Duodenal mucosa (tissue), 2 donors: Measurements from ENCODE around the gene NAV2.

Experiments
- H3K27ac ChIP-seq: one replicate; pipeline ENCODE4 v1.7.0; 2013; ENCODE audit warnings: low read depth, low read length
- H3K27me3 ChIP-seq, 2 donors: one replicate each; pipeline ENCODE4 v1.7.0; 2013; ENCODE audit warnings: low read length in 2 of 2, control low read depth in 1 of 2; ENCODE audit not compliant: insufficient read depth in 2 of 2, control insufficient read depth in 1 of 2
- H3K36me3 ChIP-seq, 2 donors: one replicate each; pipeline ENCODE4 v1.7.0; 2013; ENCODE audit warnings: low read length in 2 of 2, control low read depth in 1 of 2; ENCODE audit not compliant: insufficient read depth in 2 of 2, control insufficient read depth in 1 of 2
- H3K4me1 ChIP-seq, 2 donors: one replicate each; pipeline ENCODE4 v1.7.0; 2013; ENCODE audit warnings: low read length in 2 of 2, control low read depth in 1 of 2; ENCODE audit not compliant: insufficient read depth in 2 of 2, control insufficient read depth in 1 of 2
- H3K4me3 ChIP-seq, 2 donors: one replicate each; pipeline ENCODE4 v1.7.0; 2013; ENCODE audit warnings: low read length in 2 of 2, low read depth in 1 of 2
- H3K9ac ChIP-seq, 2 donors: one replicate each; pipeline ENCODE4 v1.7.0; 2013; ENCODE audit warnings: low read length in 2 of 2, low read depth in 1 of 2
- H3K9me3 ChIP-seq, 2 donors: one replicate each; pipeline ENCODE4 v1.7.0; 2013; ENCODE audit warnings: low read length in 2 of 2, control low read depth in 1 of 2; ENCODE audit not compliant: control insufficient read depth in 1 of 2

NAV2 gene

GRCh38 chr11:19730373-19730772, 17.7 kb downstream of the NAV2 start:
- Histone ChIP-seq H3K9me3 (no peaks in the 10 kb centered on the region), H3K27ac (no peak overlapping the region), H3K27me3 (no peaks in the 10 kb centered on the region), H3K9ac (no peak overlapping the region), H3K36me3 (no peaks in the 10 kb centered on the region), H3K4me3 (no peak overlapping the region), H3K4me1 (no peaks in the 10 kb centered on the region)

- Histone ChIP-seq H3K27me3 (no peaks in the 10 kb centered on the region), H3K36me3 (no peaks in the 10 kb centered on the region), H3K27ac (no peak overlapping the region), H3K9ac (no peak overlapping the region), H3K4me3 (no peak overlapping the region), H3K9me3 (no peaks in the 10 kb centered on the region), H3K4me1 (no peaks in the 10 kb centered on the region)
These were observed 21.5 kb downstream of the NAV2 start for GRCh38 chr11:19734171-19734570.

GRCh38 chr11:19735157-19735908, 22.7 kb downstream of the NAV2 start:
- no peak overlapping the region for H3K4me3 ChIP-seq
- H3K27ac ChIP-seq, result no peak overlapping the region
- H3K9ac ChIP-seq, result no peak overlapping the region
- H3K36me3 ChIP-seq, result no peaks in the 10 kb centered on the region
- no peaks in the 10 kb centered on the region for H3K4me1 ChIP-seq
- H3K9me3 ChIP-seq, result no peaks in the 10 kb centered on the region
- H3K27me3 ChIP-seq, result no peaks in the 10 kb centered on the region

DNA sequence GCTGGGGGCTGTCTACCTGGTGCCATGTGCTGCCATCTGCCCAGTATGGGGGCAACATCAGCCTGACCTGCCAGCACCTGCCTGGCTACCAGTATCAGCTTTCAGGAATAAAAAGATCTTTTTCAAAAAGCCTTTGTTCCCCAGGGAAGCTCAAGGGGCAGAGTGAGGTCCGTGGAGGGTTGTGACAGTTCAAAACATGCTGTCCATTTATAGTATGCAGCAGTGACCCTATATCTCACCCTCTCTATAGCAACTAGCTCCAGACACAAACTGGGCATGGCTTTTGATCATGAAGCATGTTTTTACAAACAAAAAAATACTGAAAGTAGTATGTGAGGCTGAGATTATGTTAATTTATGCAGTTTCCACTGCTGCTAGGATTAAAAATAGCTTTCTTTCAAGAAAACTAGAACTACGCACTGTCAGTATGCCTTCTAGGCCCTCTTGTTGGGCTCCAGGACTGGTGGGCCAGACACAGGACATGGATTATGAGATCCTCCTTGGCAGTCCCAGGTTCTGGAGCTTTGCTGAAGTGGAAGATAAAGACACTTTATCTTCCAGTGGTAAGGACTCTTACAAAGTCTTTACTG, 23.4 kb downstream of the NAV2 start:
- no peaks in the 10 kb centered on the region for H3K4me1 ChIP-seq
- no peak overlapping the region for H3K27ac ChIP-seq
- H3K9ac ChIP-seq, result no peak overlapping the region
- no peak overlapping the region for H3K4me3 ChIP-seq
- no peaks in the 10 kb centered on the region for H3K9me3 ChIP-seq
- H3K36me3 ChIP-seq, result no peaks in the 10 kb centered on the region
- no peaks in the 10 kb centered on the region for H3K27me3 ChIP-seq

DNA sequence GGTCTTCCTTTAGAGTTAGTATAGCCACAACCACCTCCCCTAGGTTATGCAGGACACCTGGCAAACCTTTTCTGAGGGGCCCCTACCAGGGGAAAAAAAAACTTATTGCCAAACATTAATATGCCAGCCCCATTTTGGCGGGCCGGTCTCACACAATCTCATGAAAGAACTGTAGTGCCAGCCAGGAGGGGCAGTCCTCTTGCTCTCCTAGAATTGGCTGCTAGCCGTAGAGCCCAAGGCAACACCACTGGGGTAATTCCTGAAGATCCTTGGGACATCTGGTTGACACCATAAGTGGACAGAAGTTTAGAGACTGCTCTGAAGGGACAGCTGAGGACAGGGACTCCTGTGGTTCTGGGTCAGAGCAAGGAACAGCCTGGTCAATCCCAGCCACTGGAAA, 24.2 kb downstream of the NAV2 start:
- Histone ChIP-seq H3K4me1 (no peaks in the 10 kb centered on the region), H3K36me3 (no peaks in the 10 kb centered on the region), H3K27ac (no peak overlapping the region), H3K9ac (no peak overlapping the region), H3K4me3 (no peak overlapping the region), H3K27me3 (no peaks in the 10 kb centered on the region), H3K9me3 (no peaks in the 10 kb centered on the region)

DNA sequence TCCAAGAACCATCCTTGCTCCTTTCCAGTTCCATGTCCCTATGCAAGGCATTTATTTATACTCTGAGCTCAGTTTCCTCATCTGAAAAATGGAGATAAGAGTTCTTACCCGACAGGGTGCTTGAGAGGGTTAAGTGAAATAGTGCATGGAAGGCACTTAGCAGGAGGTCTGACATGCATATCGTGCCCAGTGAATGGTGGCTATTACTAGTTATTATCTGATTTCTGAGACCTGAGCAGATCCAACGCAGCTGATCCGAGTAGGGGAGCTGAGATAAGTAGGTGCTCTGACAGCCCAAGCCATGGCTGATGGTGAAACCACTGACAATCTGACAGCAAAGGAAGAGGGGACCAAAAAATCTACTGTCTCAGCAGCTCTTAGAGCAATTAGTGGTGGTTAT, 24.9 kb downstream of the NAV2 start:
- H3K9me3 ChIP-seq, result no peaks in the 10 kb centered on the region
- H3K27ac ChIP-seq, result no peak overlapping the region
- no peak overlapping the region for H3K4me3 ChIP-seq
- H3K4me1 ChIP-seq, result no peaks in the 10 kb centered on the region
- no peak overlapping the region for H3K9ac ChIP-seq
- H3K36me3 ChIP-seq, result no peaks in the 10 kb centered on the region
- no peaks in the 10 kb centered on the region for H3K27me3 ChIP-seq

- Histone ChIP-seq H3K4me3 (no peak overlapping the region), H3K9ac (no peak overlapping the region), H3K4me1 (no peaks in the 10 kb centered on the region), H3K27me3 (no peaks in the 10 kb centered on the region), H3K9me3 (no peaks in the 10 kb centered on the region), H3K27ac (no peak overlapping the region), H3K36me3 (no peaks in the 10 kb centered on the region)
These were observed 25.5 kb downstream of the NAV2 start for GRCh38 chr11:19738124-19738523.

- H3K4me3 ChIP-seq, result no peak overlapping the region
- no peaks in the 10 kb centered on the region for H3K4me1 ChIP-seq
- H3K27me3 ChIP-seq, result no peaks in the 10 kb centered on the region
- no peak overlapping the region for H3K9ac ChIP-seq
- no peak overlapping the region for H3K27ac ChIP-seq
- H3K36me3 ChIP-seq, result no peaks in the 10 kb centered on the region
- H3K9me3 ChIP-seq, result no peaks in the 10 kb centered on the region
These were observed 27.2 kb downstream of the NAV2 start for GRCh38 chr11:19739872-19740271.

- Histone ChIP-seq H3K27me3 (no peaks in the 10 kb centered on the region), H3K9ac (no peak overlapping the region), H3K27ac (no peak overlapping the region), H3K4me3 (no peak overlapping the region), H3K9me3 (no peaks in the 10 kb centered on the region), H3K36me3 (no peaks in the 10 kb centered on the region), H3K4me1 (no peaks in the 10 kb centered on the region)
These were observed 27.9 kb downstream of the NAV2 start for GRCh38 chr11:19740586-19740985.

DNA sequence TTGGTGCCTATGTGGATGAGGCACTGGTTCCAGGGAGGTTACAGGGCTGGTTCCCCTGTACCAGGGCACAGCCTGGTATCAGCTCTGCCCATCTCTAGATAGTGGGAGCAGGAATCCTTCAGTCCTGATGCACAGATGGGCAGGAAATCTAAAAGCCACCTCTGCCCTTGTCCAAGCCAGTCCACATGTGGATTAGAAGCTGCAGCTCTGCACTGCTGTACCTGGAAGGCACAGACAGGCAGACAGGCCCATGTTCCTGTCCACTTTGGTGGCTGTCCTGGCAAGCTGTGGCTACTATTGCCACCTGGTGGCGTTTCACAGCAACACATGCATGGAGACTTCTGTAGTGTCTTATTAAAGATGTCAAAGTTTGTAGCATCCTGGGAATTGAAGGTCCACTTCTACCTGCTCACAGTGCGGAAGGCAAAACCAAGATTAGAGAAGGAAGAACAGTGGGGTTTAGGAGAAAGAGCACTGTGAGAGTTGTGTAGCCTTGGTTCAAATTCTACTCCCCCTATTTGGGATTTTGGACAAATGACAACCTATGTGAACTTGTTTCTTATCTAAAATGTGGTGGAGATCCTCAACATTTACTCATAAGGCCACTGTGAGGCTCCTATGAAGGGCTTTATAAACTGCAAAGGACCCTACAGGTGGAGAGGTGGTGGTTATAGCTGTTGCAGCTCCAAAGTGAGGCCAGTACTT, 30.1 kb downstream of the NAV2 start:
- Histone ChIP-seq H3K36me3 (no peaks in the 10 kb centered on the region), H3K4me3 (no peak overlapping the region), H3K9me3 (no peaks in the 10 kb centered on the region), H3K27ac (no peak overlapping the region), H3K4me1 (no peaks in the 10 kb centered on the region), H3K9ac (no peak overlapping the region), H3K27me3 (no peaks in the 10 kb centered on the region)
